ENCODE results near the gene EIF1.

DNA sequence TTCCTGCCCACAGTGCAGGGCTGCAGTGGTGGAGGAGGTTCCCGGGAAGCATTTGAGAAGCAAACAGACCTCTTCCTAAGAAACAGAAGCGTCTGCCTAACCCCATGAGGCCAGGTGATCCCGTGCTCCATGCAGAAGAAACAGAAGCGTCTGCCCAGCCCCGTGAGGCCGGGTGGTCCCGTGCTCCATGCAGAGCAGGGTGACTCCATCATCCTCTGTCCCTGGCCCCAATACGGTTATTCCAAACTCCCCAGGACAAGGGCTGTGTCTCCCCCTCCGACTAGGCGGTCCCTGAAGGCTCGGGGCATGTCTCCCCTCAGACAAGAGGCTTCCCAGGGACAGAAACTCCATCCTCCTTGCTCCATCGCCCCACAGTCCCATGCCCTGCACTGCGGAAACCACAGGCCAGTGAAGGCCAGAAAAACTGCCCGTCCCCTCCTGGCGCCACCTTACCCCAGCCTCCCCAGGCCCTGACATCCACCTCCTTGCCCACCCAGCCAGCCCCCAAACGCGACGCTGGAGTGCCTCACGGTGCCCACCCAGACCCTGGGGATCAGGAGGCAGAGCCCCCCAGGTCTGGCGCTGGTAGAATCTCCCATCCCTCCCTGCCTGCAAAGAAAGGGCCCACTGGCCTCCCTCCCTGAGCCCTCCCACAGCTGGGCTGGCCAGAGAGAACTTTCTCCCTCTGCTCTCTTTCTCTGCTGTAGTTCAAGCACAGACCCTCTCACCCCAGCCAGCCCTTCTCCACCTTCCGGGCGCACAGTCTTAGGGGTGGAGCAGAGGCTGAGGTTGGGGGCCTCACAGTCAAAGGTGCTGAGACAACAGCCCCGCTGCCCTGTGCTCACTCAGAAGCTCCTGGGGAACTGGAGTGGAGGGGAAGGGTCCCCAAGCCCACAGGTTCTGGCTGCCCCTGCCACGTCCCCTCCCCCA, 33.7 kb upstream of the EIF1 start:
- TF ChIP-seq CTCF (IDR thresholded peaks at IDR 0.05; ENCODE audit: low read length) (no peak), EZH2 (optimal IDR thresholded peaks at IDR 0.05; ENCODE audit: low read depth, low read length) (no peak), EZH2phosphoT487 (IDR thresholded peaks at IDR 0.05; ENCODE audit: low read length) (no peak)
